ENCODE measurements around the gene RABGAP1L. TPM values are rescaled to one million over a fixed set of nuclear protein-coding genes. Genes with fewer than 3 reads are reported as not detected.

Gene RABGAP1L
- total and polyA plus RNA-seq, 2 of the 8 experiments (the other 6 are each of a cell fraction or from before 2014, with no cell fraction given), result 33.3 to 156 TPM

GRCh38 chr1:174398246-174398645 is 238.9 kb downstream of the RABGAP1L start:
- Histone ChIP-seq H3K14ac (ENCODE audit: insufficient read length) (no peak overlapping the region), H2AFZ (ENCODE audit: low read length) (no peak overlapping the region), H3K79me2 (ENCODE audit: control insufficient read depth in 1 of 2, insufficient read depth in 2 of 2, low read length in 2 of 2) (no peaks in the 10 kb centered on the region), H3K27me3 (replicated peaks in 1 of 4; ENCODE audit: control insufficient read depth in 3 of 4, extremely low read depth in 1 of 4, insufficient read depth in 3 of 4, low read length in 3 of 4) (no peaks in the 10 kb centered on the region), H4K20me1 (replicated peaks in 1 of 2; ENCODE audit: control insufficient read depth in 1 of 2, insufficient read depth in 2 of 2, low read length in 2 of 2) (no peaks in the 10 kb centered on the region), H3K9ac (replicated peaks in 1 of 4; ENCODE audit: extremely low read depth in 1 of 4, low read depth in 3 of 4, low read length in 3 of 4) (no peak overlapping the region), H2BK5ac (ENCODE audit: low read depth, low read length) (no peak overlapping the region), H2BK15ac (ENCODE audit: low read length) (no peak overlapping the region), H3K4me1 (replicated peaks in 1 of 4; ENCODE audit: control insufficient read depth in 3 of 4, insufficient read depth in 4 of 4, low read length in 3 of 4) (no peaks in the 10 kb centered on the region), H3K9me3 (ENCODE audit: insufficient read depth in 2 of 2, low read depth in 1 of 2, low read length in 1 of 2) (no peaks in the 10 kb centered on the region), H3K36me3 (ENCODE audit: control insufficient read depth in 2 of 4, insufficient read depth in 4 of 4, low read length in 3 of 4) (no peaks in the 10 kb centered on the region), H2AK5ac (ENCODE audit: low read depth, low read length) (no peak overlapping the region), H3K4me2 (ENCODE audit: insufficient read depth in 1 of 2, low read depth in 2 of 2, low read length in 2 of 2) (no peak overlapping the region), H4K8ac (ENCODE audit: extremely low read depth, insufficient read depth, low read length) (no peak overlapping the region), H3K18ac (ENCODE audit: extremely low read depth, low read length) (no peak overlapping the region), H3K79me1 (ENCODE audit: low read depth, low read length) (no peaks in the 10 kb centered on the region), H3K4ac (replicated peaks; ENCODE audit: insufficient read length, low read depth, low read length) (no peak overlapping the region), H3K4me3 (ENCODE audit: extremely low read depth in 1 of 4, insufficient read depth in 2 of 4, low read depth in 3 of 4, low read length in 4 of 4) (no peak overlapping the region), H4K91ac (replicated peaks; ENCODE audit: insufficient read length, low read length) (no peak overlapping the region), H3K23ac (ENCODE audit: insufficient read length) (no peak overlapping the region), H2BK120ac (replicated peaks; ENCODE audit: low read depth, low read length) (no peak overlapping the region), H3K56ac (replicated peaks; ENCODE audit: insufficient read length, low read depth, low read length) (no peak overlapping the region), H3K23me2 (ENCODE audit: low read depth, low read length) (no peaks in the 10 kb centered on the region), H4K5ac (ENCODE audit: insufficient read length, low read depth, low read length) (no peak overlapping the region), H2BK20ac (ENCODE audit: low read length) (no peak overlapping the region), H3K27ac (ENCODE audit: low read depth, low read length) (no peak overlapping the region), H2BK12ac (ENCODE audit: low read depth, low read length) (no peak overlapping the region)
- POLR2A ChIA-PET (ENCODE audit: partially characterized antibody), result interaction anchor here (0.6 kb wide), 1 partner anchor 12 kb away, joined by 3 read pairs; no protein-coding TSS in a partner anchor
- DNase-seq (ENCODE audit: low read depth in 1 of 2, low spot score in 2 of 2) (no peak), FAIRE-seq (no peak)
- no peak for TF ChIP-seq NRF1 (IDR thresholded peaks at IDR 0.05; ENCODE audit: low read depth, low read length)
- TF ChIP-seq KDM4A (IDR thresholded peaks at IDR 0.05; ENCODE audit: low read depth, low read length, severe bottlenecking), result no peak
- TF ChIP-seq SP4 (IDR thresholded peaks at IDR 0.05; ENCODE audit: low read length), result no peak
- TF ChIP-seq GABPA (IDR thresholded peaks at IDR 0.05; ENCODE audit: borderline replicate concordance, insufficient read depth, low read length), result no peak
- no peak for TF ChIP-seq CBX8 (IDR thresholded peaks at IDR 0.05; ENCODE audit: borderline replicate concordance, low read depth, low read length)
- TF ChIP-seq MAFK (IDR thresholded peaks at IDR 0.05; ENCODE audit: low read depth, low read length), result no peak
- TF ChIP-seq TEAD4 (IDR thresholded peaks at IDR 0.05; ENCODE audit: low read depth, low read length), result no peak
- TF ChIP-seq YY1 (IDR thresholded peaks at IDR 0.05; ENCODE audit: low read depth, low read length), result no peak
- no peak for TF ChIP-seq CBX5 (IDR thresholded peaks at IDR 0.05; ENCODE audit: low read depth, low read length)
- no peak for TF ChIP-seq HDAC2 (IDR thresholded peaks at IDR 0.05; ENCODE audit: borderline replicate concordance in 1 of 2, low read depth in 2 of 2, low read length in 2 of 2)
- no peak for TF ChIP-seq SIX5 (IDR thresholded peaks at IDR 0.05; ENCODE audit: low read depth, low read length)
- TF ChIP-seq GTF2F1 (IDR thresholded peaks at IDR 0.05; ENCODE audit: borderline replicate concordance, low read depth, low read length), result no peak
- TF ChIP-seq CREB1 (IDR thresholded peaks at IDR 0.05), result no peak
- TF ChIP-seq FOSL1 (IDR thresholded peaks at IDR 0.05; ENCODE audit: insufficient read depth, low read depth, low read length), result no peak
- TF ChIP-seq BRCA1 (IDR thresholded peaks at IDR 0.05; ENCODE audit: low read depth, low read length), result no peak
- 78% methylated on average over 4 of the region's 4 CpGs; no CpG with 5 or more reads in 1 of the 2 experiments for WGBS, 2 experiments (ENCODE audit: extremely low coverage in 1 of 2, insufficient coverage in 1 of 2, insufficient read length in 1 of 2, insufficient replicate concordance in 2 of 2, low coverage in 1 of 2, low lambda C conversion rate in 2 of 2, missing lambda C conversion rate in 1 of 2)
- CTCF ChIA-PET (ENCODE audit: partially characterized antibody), result interaction anchor here (1.3 kb wide), 1 partner anchor 15 kb away, joined by 6 read pairs; no protein-coding TSS in a partner anchor

Data from H1 (cell line).